ENCODE data around the gene METTL9.

GRCh38 chr16:21600031-21600773 lies 825 bp downstream of the METTL9 start:
- no peak for TF ChIP-seq CTCF (conservative IDR thresholded peaks at IDR 0.05; ENCODE audit: low read length)
- TF ChIP-seq EZH2phosphoT487 (IDR thresholded peaks at IDR 0.05; ENCODE audit: borderline replicate concordance), result no peak

Measured in Loucy (cell line).